Kidney (tissue), 14 donors: Measurements from ENCODE around the gene CYP2W1. TPM values are rescaled to one million over a fixed set of nuclear protein-coding genes. Genes with fewer than 3 reads are reported as not detected.
A peak's percentile ranks its signal among the peaks of the same experiment; 100 is the strongest.
"Not testable (repeated sequence)": the region's sequence is repeated elsewhere in the genome, so short reads cannot be mapped to it uniquely, and the experiment has no call there.

Experiments used
- DNase-seq, 5 donors: peaks; one replicate each; pipeline ENCODE4 v3.0.0-alpha.2; 2013 to 2020
- FAIRE-seq: peaks from 2 replicates; lab custom pipeline; 2012; peaks lifted over from hg19 to GRCh38; lab: Jason Lieb, UNC
- H3K27ac ChIP-seq, 2 donors: one replicate each; pipeline ENCODE4 v1.7.0; 2013; ENCODE audit warnings: low read depth in 2 of 2, low read length in 2 of 2, inconsistent platforms in 1 of 2
- H3K27me3 ChIP-seq: one replicate; pipeline ENCODE4 v1.7.1; 2013; ENCODE audit warnings: low read length, inconsistent platforms; ENCODE audit not compliant: control insufficient read depth, insufficient read depth
- H3K36me3 ChIP-seq, 3 donors: one replicate each; pipeline versions ENCODE4 v1.7.0 to v1.7.1; 2013; ENCODE audit warnings: low read length in 3 of 3, control low read depth in 1 of 3, inconsistent platforms in 1 of 3; ENCODE audit not compliant: insufficient read depth in 3 of 3, control insufficient read depth in 2 of 3
- H3K4me1 ChIP-seq, 3 donors: one replicate each; pipeline versions ENCODE4 v1.7.0 to v1.7.1; 2013; ENCODE audit warnings: low read length in 3 of 3, inconsistent platforms in 1 of 3, low read depth in 1 of 3; ENCODE audit not compliant: control insufficient read depth in 2 of 3, insufficient read depth in 2 of 3
- H3K4me3 ChIP-seq, 3 donors: one replicate each; pipeline versions ENCODE4 v1.7.0 to v1.8.1; 2013; ENCODE audit warnings: low read length in 3 of 3, control low read depth in 1 of 3, inconsistent platforms in 1 of 3
- H3K9ac ChIP-seq, 3 donors: one replicate each; pipeline versions ENCODE4 v1.7.0 to v1.7.1; 2013; ENCODE audit warnings: low read length in 3 of 3, control low read depth in 1 of 3, inconsistent platforms in 1 of 3
- H3K9me3 ChIP-seq, 3 donors: one replicate each; pipeline versions ENCODE4 v1.7.0 to v1.7.1; 2013; ENCODE audit warnings: low read length in 3 of 3, control low read depth in 1 of 3, inconsistent platforms in 1 of 3; ENCODE audit not compliant: control insufficient read depth in 2 of 3, insufficient read depth in 1 of 3
- CTCF ChIP-seq: IDR thresholded peaks from 3 replicates; pipeline ENCODE4 v1.5.1; 2012; ENCODE audit warnings: mild to moderate bottlenecking, moderate library complexity, borderline replicate concordance; ENCODE audit not compliant: insufficient read depth; ENCODE audit errors: extremely low read depth
- intact Hi-C: fragments of 100-400 bp; cut with DNase I; formaldehyde crosslinking; loops from one replicate; pipeline ENCODE4 v1.11.1; 2022
- polyA plus RNA-seq: library from polyadenylated mRNA; stranded (reverse); fragments of 350-450 nt; fragmentation: Illumina TruSeq; extraction: RNeasy Lipid Tissue Mini Kit (QIAGEN cat#74804); gene quantifications from one replicate; pipeline ENCODE4 v1.2.3, GENCODE V29; 2014; ENCODE audit warnings: low read depth, low replicate concordance; ENCODE audit not compliant: insufficient read depth
- total RNA-seq: library from RNA; stranded (reverse); fragmentation: NEBNext Ultra II Directional; extraction: Animal tissue kit (Norgen Biotek cat#: 25700); gene quantifications from one replicate; pipeline ENCODE4 v1.2.1, GENCODE V29; 2021
- donor health status: control.
- donor health status: control.
- donor health status: control.
- donor health status: control.
- donor health status: control.
- donor health status: DM: yes; HTN: yes; CAD: no.
- donor health status: Normal renal cell carcinoma (clear cell type).

The CYP2W1 gene
- total and polyA plus RNA-seq, 2 donors from 2014 or later = 0.13 to 0.17 TPM

GRCh38 chr7:958221-959200 lies 24.5 kb upstream of the CYP2W1 start:
- no peaks in the 10 kb centered on the region for H3K9me3 ChIP-seq
- TF ChIP-seq CTCF = no peak
- intact Hi-C loops = no loop called here
- peaks cover 0 to 12% (median under 1%) of the 10 kb centered on the region in 3 donors for H3K4me1 ChIP-seq
- no peaks in the 10 kb centered on the region for H3K27me3 ChIP-seq
- H3K9ac ChIP-seq = no peak overlapping the region
- no peak for FAIRE-seq
- no peaks in the 10 kb centered on the region for H3K36me3 ChIP-seq
- H3K27ac ChIP-seq = peak overlapping the region in 1 of 2 donors; percentile 28
- H3K4me3 ChIP-seq = no peak overlapping the region
- DNase-seq = peak in 2 of 5 donors; percentile 45 to 68

- no peaks in the 10 kb centered on the region for H3K27me3 ChIP-seq
- H3K9ac ChIP-seq = no peak overlapping the region
- H3K9me3 ChIP-seq = no peaks in the 10 kb centered on the region
- FAIRE-seq (no peak), DNase-seq (peak in 2 of 5 donors; percentile 43 to 66)
- no peak overlapping the region for H3K27ac ChIP-seq
- no peak overlapping the region for H3K4me3 ChIP-seq
- intact Hi-C loops = no loop called here
- H3K4me1 ChIP-seq = peaks cover 0 to 17% (median 5%) of the 10 kb centered on the region in 3 donors
- no peak for TF ChIP-seq CTCF
- no peaks in the 10 kb centered on the region for H3K36me3 ChIP-seq
Observed at GRCh38 chr7:959271-959670, 23.7 kb upstream of the CYP2W1 start.

GRCh38 chr7:959740-960139 lies 23.2 kb upstream of the CYP2W1 start:
- H3K9ac ChIP-seq, FAIRE-seq, H3K27me3 ChIP-seq, intact Hi-C loops, H3K36me3 ChIP-seq, H3K27ac ChIP-seq, H3K4me3 ChIP-seq, H3K9me3 ChIP-seq: not testable (repeated sequence)
- peak in 2 of 5 donors; percentile 28 to 49 for DNase-seq
- H3K4me1 ChIP-seq = peaks cover 0 to 21% (median 5%) of the 10 kb centered on the region in 3 donors

GRCh38 chr7:960269-960871 lies 22.6 kb upstream of the CYP2W1 start:
- DNase-seq = peak in 2 of 5 donors; percentile 42 to 72
- Histone ChIP-seq H3K27me3 (no peaks in the 10 kb centered on the region), H3K4me3 (no peak overlapping the region), H3K36me3 (no peaks in the 10 kb centered on the region), H3K27ac (no peak overlapping the region), H3K9me3 (no peaks in the 10 kb centered on the region), H3K4me1 (peaks cover 0 to 21% (median 5%) of the 10 kb centered on the region in 3 donors), H3K9ac (no peak overlapping the region)
- FAIRE-seq = no peak
- TF ChIP-seq CTCF = no peak
- intact Hi-C loops = no loop called here

- DNase-seq = peak in 2 of 5 donors; percentile 33 to 37
- H3K27ac ChIP-seq, intact Hi-C loops, H3K9ac ChIP-seq, H3K36me3 ChIP-seq, H3K4me3 ChIP-seq, H3K27me3 ChIP-seq, H3K9me3 ChIP-seq, FAIRE-seq: not testable (repeated sequence)
- H3K4me1 ChIP-seq = peaks cover 0 to 21% (median 5%) of the 10 kb centered on the region in 3 donors
Observed at GRCh38 chr7:960972-961371, 22.0 kb upstream of the CYP2W1 start.
